Pancreas (tissue), 10 donors: ENCODE measurements around the gene TUBA8. TPM values are rescaled to one million over a fixed set of nuclear protein-coding genes. Genes with fewer than 3 reads are reported as not detected.
"Not testable (repeated sequence)": the region's sequence is repeated elsewhere in the genome, so short reads cannot be mapped to it uniquely, and the experiment has no call there.

Source experiments
- ATAC-seq, 4 donors: fragments of 200-7000 bp; cut with Tn5 transposase; one replicate each; pipeline versions ENCODE4 v1.8.0 to v1.9.1; 2020; ENCODE audit warnings: mild to moderate bottlenecking in 4 of 4, moderate library complexity in 4 of 4
- DNase-seq, 6 donors: peaks; one replicate each; pipeline ENCODE4 v3.0.0-alpha.2; 2020
- FAIRE-seq: peaks from 2 replicates; lab custom pipeline; 2012; peaks lifted over from hg19 to GRCh38; lab: Jason Lieb, UNC
- H3K27ac ChIP-seq, 4 donors: fragments of 200-600 bp; sonication (generic); 1 replicate in 3 of 4; 2 replicates in 1 of 4; pipeline versions ENCODE4 v1.5.0 to v1.8.0; 2020
- H3K27me3 ChIP-seq, 4 donors: fragments of 200-600 bp; one replicate each; pipeline ENCODE4 v1.8.0; 2021
- H3K36me3 ChIP-seq, 3 donors: fragments of 200-600 bp; sonication (generic) in 1 of 3; one replicate each; pipeline versions ENCODE4 v1.5.0 to v1.8.0; 2020 to 2021
- H3K4me1 ChIP-seq, 3 donors: fragments of 200-600 bp; one replicate each; pipeline ENCODE4 v1.8.0; 2021
- H3K4me3 ChIP-seq, 4 donors: fragments of 200-600 bp; sonication (generic) in 2 of 4; one replicate each; pipeline versions ENCODE4 v1.5.0 to v1.8.0; 2020 to 2021
- H3K9me3 ChIP-seq, 4 donors: fragments of 200-600 bp; one replicate each; pipeline ENCODE4 v1.8.0; 2021
- WGBS, 2 donors: extraction: QIAGEN DNeasy Blood & Tissue Kit; methylation state at CpG; one replicate each; pipeline ENCODE4 v1.1.7; 2013; 5-methylcytosine and 5-hydroxymethylcytosine counted together
- intact Hi-C, 3 donors: fragments of 100-400 bp; cut with DNase I; formaldehyde crosslinking; loops; one replicate each; pipeline versions ENCODE4 v1.11.1 to v1.14.2; 2022
- polyA plus RNA-seq, 2 donors: library from polyadenylated mRNA; stranded (reverse); fragments of 200-250 nt; gene quantifications; one replicate each; pipeline ENCODE4 v1.2.3, GENCODE V29; 2013
- total RNA-seq, 6 donors: library from RNA; stranded (reverse); fragmentation: NEBNext Ultra II Directional in 4 of 6; extraction: Animal tissue kit (Norgen Biotek cat#: 25700) in 4 of 6; gene quantifications; one replicate each; pipeline versions ENCODE4 v1.2.1 to v1.2.4, GENCODE V29; 2021 to 2023
- TF ChIP-seq, protein P1 (sequence below), 4 donors: fragments of 200-600 bp; sonication (generic) in 3 of 4; IDR thresholded peaks; one replicate each; pipeline versions ENCODE4 v1.5.0 to v1.8.0; 2021; ENCODE audit warnings: antibody characterized with exemption in 4 of 4
- donor health status: healthy with polysubstance abuse.
- donor health status: DM: no; HTN: no; CAD: no; lungs with moderate emphysema.
- donor health status: DM: no; HTN: no; CAD: no.
- donor health status: control.
- donor health status: control.
- donor health status: Bipolar disorder and iron deficiency.
- donor health status: DM: yes; HTN: yes; CAD: no.
- donor health status: DM: no; HTN: no; CAD: no.
- donor health status: DM: no; HTN: no; CAD: no.
- donor health status: DM: yes; HTN: yes; CAD: no.

TUBA8 gene
- total and polyA plus RNA-seq, 8 donors = 1.5 to 5.4 (median 2.1) TPM

DNA sequence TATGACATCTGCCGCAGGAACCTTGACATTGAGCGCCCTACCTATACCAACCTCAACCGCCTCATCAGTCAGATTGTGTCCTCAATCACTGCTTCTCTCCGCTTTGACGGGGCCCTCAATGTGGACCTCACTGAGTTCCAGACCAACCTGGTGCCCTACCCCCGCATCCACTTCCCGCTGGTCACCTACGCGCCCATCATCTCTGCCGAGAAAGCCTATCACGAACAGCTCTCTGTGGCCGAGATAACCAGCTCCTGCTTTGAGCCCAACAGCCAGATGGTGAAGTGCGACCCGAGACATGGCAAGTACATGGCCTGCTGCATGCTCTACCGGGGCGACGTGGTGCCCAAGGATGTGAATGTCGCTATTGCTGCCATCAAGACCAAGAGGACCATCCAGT is 16.0 kb downstream of the TUBA8 start:
- ATAC-seq = no peak
- Histone ChIP-seq H3K27ac (no peak overlapping the region), H3K27me3 (no peaks in the 10 kb centered on the region), H3K9me3 (no peaks in the 10 kb centered on the region), H3K4me3 (no peak overlapping the region), H3K36me3 (no peaks in the 10 kb centered on the region), H3K4me1 (no peaks in the 10 kb centered on the region)
- no peak for FAIRE-seq
- TF ChIP-seq, protein P1, sequence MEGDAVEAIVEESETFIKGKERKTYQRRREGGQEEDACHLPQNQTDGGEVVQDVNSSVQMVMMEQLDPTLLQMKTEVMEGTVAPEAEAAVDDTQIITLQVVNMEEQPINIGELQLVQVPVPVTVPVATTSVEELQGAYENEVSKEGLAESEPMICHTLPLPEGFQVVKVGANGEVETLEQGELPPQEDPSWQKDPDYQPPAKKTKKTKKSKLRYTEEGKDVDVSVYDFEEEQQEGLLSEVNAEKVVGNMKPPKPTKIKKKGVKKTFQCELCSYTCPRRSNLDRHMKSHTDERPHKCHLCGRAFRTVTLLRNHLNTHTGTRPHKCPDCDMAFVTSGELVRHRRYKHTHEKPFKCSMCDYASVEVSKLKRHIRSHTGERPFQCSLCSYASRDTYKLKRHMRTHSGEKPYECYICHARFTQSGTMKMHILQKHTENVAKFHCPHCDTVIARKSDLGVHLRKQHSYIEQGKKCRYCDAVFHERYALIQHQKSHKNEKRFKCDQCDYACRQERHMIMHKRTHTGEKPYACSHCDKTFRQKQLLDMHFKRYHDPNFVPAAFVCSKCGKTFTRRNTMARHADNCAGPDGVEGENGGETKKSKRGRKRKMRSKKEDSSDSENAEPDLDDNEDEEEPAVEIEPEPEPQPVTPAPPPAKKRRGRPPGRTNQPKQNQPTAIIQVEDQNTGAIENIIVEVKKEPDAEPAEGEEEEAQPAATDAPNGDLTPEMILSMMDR (IDR thresholded peaks at IDR 0.05) = no peak
- DNase-seq = no peak
- intact Hi-C loops = no loop called here
- WGBS, 2 donors = 95% methylated on average over 18 of the region's 18 CpGs

DNA sequence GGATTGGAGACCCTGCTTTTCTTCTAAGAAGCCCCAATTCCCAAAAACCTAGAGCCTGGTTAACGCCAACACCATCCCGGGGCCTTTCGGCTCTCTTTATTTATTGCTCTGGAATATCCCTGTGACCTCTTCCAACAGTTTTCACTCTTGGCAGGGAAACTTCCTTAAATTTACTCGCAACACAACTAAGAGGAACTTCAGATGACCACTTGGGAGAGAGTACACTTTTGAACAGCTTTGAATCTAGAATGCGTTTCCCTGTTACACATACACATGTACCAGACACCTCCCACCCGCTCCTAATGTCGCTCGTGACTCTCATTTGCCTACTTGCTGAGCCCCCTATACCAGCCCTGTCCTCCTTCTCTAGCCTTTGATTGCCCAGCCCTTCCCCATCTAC is 19.4 kb downstream of the TUBA8 start:
- DNase-seq (no peak), ATAC-seq (no peak), FAIRE-seq (no peak)
- H3K9me3 ChIP-seq = no peaks in the 10 kb centered on the region
- no peak overlapping the region for H3K27ac ChIP-seq
- intact Hi-C loops = no loop called here
- 88 to 93% methylated on average over 8 of the region's 8 CpGs for WGBS, 2 donors
- no peaks in the 10 kb centered on the region for H3K27me3 ChIP-seq
- TF ChIP-seq, protein P1 (IDR thresholded peaks at IDR 0.05) = no peak
- no peak overlapping the region for H3K4me3 ChIP-seq
- H3K36me3 ChIP-seq = no peaks in the 10 kb centered on the region
- no peaks in the 10 kb centered on the region for H3K4me1 ChIP-seq

DNA sequence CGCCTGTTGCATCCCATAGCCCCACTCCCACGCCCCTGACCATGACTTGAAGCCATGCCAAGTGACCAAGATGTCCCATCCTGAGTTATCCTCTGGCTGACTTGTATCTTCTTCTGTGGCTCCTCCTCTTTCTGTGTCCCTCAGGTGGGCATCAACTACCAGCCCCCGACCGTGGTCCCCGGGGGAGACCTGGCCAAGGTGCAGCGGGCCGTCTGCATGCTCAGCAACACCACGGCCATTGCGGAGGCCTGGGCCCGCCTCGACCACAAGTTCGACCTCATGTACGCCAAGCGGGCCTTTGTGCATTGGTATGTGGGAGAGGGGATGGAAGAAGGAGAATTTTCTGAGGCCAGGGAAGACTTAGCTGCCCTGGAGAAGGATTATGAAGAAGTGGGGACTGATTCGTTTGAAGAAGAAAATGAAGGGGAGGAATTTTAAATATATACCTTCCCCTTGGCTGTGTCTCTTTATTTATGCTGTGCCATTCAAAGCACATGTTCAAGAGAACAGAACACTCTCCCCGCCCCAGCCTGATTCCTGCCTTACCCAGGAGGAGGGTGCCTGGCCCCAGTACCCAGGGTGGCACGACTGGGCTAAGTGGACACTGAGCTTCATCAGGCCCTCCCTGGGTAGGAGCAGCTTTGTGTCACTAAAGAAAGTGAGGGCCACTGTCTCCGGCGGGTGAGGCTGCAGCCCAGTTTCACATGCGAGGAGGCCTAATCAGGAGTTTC is 20.3 kb downstream of the TUBA8 start:
- H3K9me3 ChIP-seq = no peaks in the 10 kb centered on the region
- DNase-seq (no peak), ATAC-seq (no peak), FAIRE-seq (no peak)
- no peak overlapping the region for H3K4me3 ChIP-seq
- no peaks in the 10 kb centered on the region for H3K36me3 ChIP-seq
- H3K27me3 ChIP-seq = no peaks in the 10 kb centered on the region
- intact Hi-C loops = no loop called here
- H3K4me1 ChIP-seq = no peaks in the 10 kb centered on the region
- H3K27ac ChIP-seq = no peak overlapping the region
- TF ChIP-seq, protein P1 (IDR thresholded peaks at IDR 0.05) = no peak
- WGBS, 2 donors = 89 to 93% methylated on average over 20 of the region's 20 CpGs

DNA sequence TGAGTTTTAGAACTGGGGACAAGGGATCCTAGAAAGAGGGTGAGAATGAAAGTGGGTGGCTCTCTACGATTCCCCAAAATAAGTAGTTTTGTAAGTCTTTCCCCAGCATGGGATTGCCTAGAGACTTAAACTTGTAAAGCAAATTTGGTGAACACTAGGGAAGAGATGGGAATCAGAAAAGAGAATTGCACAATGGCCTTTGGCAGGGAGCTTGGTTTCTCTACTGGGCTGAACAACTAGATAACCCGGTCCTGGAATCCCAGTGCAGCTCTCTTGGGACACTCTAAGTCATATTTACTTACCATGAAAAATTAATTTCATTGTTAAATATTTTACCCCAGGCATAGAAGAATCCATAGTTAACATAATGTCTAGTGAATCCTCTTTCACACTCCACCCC is 22.8 kb downstream of the TUBA8 start:
- Histone ChIP-seq H3K4me3 (no peak overlapping the region), H3K4me1 (no peaks in the 10 kb centered on the region), H3K27me3 (no peaks in the 10 kb centered on the region), H3K27ac (no peak overlapping the region), H3K36me3 (no peaks in the 10 kb centered on the region), H3K9me3 (no peaks in the 10 kb centered on the region)
- FAIRE-seq (no peak), DNase-seq (no peak), ATAC-seq (peak in 3 of 4 donors; percentile 22 to 43 (median 32))
- 57 to 60% methylated on average over 2 of the region's 2 CpGs for WGBS, 2 donors
- TF ChIP-seq, protein P1 (IDR thresholded peaks at IDR 0.05) = no peak
- intact Hi-C loops = no loop called here

DNA sequence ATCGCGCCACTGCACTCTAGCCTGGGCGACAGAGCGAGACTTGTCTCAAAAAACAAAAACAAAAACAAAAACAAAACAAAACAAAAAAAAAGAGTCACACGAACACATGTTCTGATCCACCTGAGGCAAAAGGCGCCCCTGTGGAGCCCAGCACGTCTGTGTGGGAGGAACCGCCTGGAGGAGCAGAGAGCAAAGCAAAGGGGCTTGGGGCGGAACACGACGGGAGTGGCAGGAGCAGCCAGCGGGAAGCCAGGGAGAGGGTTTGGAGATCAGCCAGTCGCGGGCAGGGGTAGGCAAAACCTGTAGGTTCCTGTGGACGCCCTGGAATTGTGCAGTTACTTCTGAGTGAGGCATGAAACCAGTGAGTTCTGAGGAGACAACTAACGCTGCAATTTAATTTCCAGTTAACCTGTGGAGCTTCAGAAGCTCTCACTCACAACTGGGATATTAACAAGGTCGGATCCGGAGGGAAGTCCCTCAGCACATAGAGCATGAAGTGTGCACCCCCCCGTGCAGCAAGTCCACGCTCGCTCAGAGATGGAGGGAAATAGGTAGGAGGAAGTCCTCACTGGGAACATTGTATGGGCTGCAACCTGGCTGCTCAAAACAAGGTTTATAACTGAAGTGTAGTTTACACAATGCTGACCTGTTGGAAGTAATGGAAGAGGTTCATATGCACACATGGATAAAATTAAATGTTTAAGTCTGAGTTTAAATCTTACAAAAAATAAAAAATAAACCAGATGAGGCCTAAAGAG is 26.1 kb downstream of the TUBA8 start:
- DNase-seq = no peak
- no peak for FAIRE-seq
- H3K27ac ChIP-seq = no peak overlapping the region
- intact Hi-C loops = no loop called here
- ATAC-seq = no peak
- no peaks in the 10 kb centered on the region for H3K36me3 ChIP-seq
- H3K4me1 ChIP-seq = no peaks in the 10 kb centered on the region
- H3K4me3 ChIP-seq = no peak overlapping the region
- H3K27me3 ChIP-seq = no peaks in the 10 kb centered on the region
- no peaks in the 10 kb centered on the region for H3K9me3 ChIP-seq
- TF ChIP-seq, protein P1 (IDR thresholded peaks at IDR 0.05) = no peak
- 90 to 94% methylated on average over 21 of the region's 21 CpGs for WGBS, 2 donors

DNA sequence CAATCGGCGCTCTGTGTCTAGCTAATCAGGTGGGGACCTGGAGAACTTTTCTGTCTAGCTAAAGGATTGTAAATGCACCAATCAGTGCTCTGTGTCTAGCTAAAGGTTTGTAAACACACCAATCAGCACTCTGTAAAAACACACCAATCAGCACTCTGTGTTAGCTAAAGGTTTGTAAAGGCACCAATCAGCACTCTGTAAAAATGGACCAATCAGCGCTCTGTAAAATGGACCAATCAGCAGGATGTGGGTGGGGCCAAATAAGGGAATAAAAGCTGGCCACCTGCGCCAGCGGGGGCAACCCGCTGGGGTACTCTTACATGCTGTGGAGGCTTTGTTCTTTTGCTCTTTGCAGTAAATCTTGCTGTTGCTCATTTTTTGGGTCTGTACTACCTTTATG is 30.4 kb downstream of the TUBA8 start:
- H3K9me3 ChIP-seq, H3K27me3 ChIP-seq, H3K4me1 ChIP-seq, H3K4me3 ChIP-seq, DNase-seq, ATAC-seq, FAIRE-seq, intact Hi-C loops, H3K36me3 ChIP-seq, H3K27ac ChIP-seq: not testable (repeated sequence)
- 94 to 96% methylated on average over 6 of the region's 6 CpGs for WGBS, 2 donors
